ENCODE results near the gene BICC1. TPM values are rescaled to one million over a fixed set of nuclear protein-coding genes. Genes with fewer than 3 reads are reported as not detected.

Gene BICC1
- total and polyA plus RNA-seq, 2 of the 4 experiments (the other 2 are of a cell fraction): 5.7 to 42.5 TPM

DNA sequence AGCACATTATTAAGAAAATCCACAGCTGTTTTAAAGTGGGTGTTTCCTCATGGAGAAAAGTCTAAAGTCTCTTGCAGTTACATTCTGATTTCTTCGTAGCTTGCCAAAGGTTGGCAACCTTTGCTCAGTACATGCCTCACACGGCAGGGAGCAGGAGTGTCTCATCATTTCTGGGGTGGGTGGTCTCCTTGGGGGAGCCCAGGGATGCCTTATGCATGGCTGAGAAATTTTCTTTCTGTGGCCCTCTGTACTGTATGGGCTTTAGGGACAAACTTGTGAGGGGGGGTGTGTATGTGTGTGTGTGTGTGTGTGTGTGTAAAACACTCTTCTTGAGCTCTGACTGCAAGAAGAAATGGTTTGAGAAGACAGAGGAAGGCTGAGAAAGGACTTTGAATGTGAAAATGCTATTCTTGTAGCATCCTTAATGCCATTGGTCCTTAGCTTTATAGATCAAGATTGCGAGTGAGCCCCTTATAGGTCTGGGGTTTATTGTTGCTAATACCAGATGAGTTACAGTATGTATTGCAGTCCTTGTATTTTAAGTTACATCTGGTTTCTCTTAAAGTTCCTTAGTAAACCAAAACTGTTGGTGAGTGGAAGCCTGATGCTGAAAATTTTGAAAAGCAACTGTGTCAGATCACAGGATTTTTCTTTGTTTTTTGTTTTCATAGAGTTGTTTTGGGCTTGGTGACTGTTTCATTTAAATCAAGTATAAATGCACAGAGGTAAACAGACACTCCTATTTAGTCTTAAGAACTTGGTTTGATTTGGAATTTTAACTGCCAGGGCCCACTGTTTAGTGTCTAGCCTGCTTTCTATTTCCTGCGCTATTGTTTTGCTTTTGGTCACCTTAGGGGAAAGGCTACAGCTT lies 242.0 kb downstream of the BICC1 start:
- peaks cover 10 to 11% of the 10 kb centered on the region in 2 experiments; a peak in 3 of 4 replicates for H3K79me1 ChIP-seq (ENCODE audit: low read depth in 1 of 2, low read length in 2 of 2)
- no peak overlapping the region for H4K8ac ChIP-seq (ENCODE audit: low read depth in 2 of 2, low read length in 2 of 2)
- H2BK5ac ChIP-seq (ENCODE audit: low read depth, low read length, poor library complexity, severe bottlenecking): peak overlapping the region; percentile 6
- TF ChIP-seq CHD1 (IDR thresholded peaks at IDR 0.05; ENCODE audit: low read depth, low read length): no peak
- no TSS peak for BruUV-seq (replicated peaks)
- no peak overlapping the region for H2BK15ac ChIP-seq (ENCODE audit: low read depth, low read length)
- H3K18ac ChIP-seq (ENCODE audit: low read depth, low read length): peak overlapping the region; percentile 34; the same call in 1 of the 2 replicates
- no peaks in the 10 kb centered on the region for H3K27me3 ChIP-seq (ENCODE audit: control insufficient read depth, insufficient read depth, low read length)
- dilution Hi-C loops (cut with HindIII; ENCODE audit: low sequenced_read_pairs, unreplicated experiment) (no loop called here), in situ Hi-C loops (cut with MboI; ENCODE audit: low sequenced_read_pairs) (no loop called here), intact Hi-C loops (cut with micrococcal nuclease) (loop anchor here (5.0 kb wide), 1 partner anchor 107 kb away; no protein-coding TSS in a partner anchor)
- DNase-seq: no peak
- no peak overlapping the region for H4K5ac ChIP-seq (ENCODE audit: low read depth, low read length)
- H3K4me3 ChIP-seq (ENCODE audit: insufficient read depth, low read depth, low read length): no peak overlapping the region
- peak overlapping the region; percentile 17; the same call in 1 of the 2 replicates for H2BK20ac ChIP-seq (ENCODE audit: low read depth, low read length)
- H3K27ac ChIP-seq (ENCODE audit: insufficient read depth, low read length): peak overlapping the region; percentile 56; the same call in 1 of the 2 replicates
- no peak; the same call in 1 of the 2 replicates for ATAC-seq (ENCODE audit: low read depth)
- H3K9me1 ChIP-seq (ENCODE audit: insufficient read depth, low read length): peaks cover 4% of the 10 kb centered on the region
- H4K20me1 ChIP-seq (ENCODE audit: insufficient read depth, low read length): 0 out of 2 replicates have a peak, but pooled peaks cover 3% of the 10 kb centered on the region
- POLR2A ChIA-PET (ENCODE audit: unreplicated experiment): no interaction called here
- H2AFZ ChIP-seq (replicated peaks; ENCODE audit: low read length, poor library complexity): no peak overlapping the region
- H3K9me3 ChIP-seq (ENCODE audit: control insufficient read depth, insufficient read depth, low read length): no peaks in the 10 kb centered on the region
- H2AK5ac ChIP-seq (ENCODE audit: low read depth, low read length): 0 out of 2 replicates have a peak overlapping the region, but pooled peaks have one; percentile 44
- WGBS, 2 experiments (ENCODE audit: extremely low coverage in 2 of 2, insufficient read length in 1 of 2): 83% methylated on average over 1 of the region's 4 CpGs; no CpG with 5 or more reads in 1 of the 2 experiments
- peaks cover 16% of the 10 kb centered on the region for H3K4me1 ChIP-seq (ENCODE audit: control insufficient read depth, insufficient read depth, low read length)
- H3K56ac ChIP-seq (ENCODE audit: extremely low read depth, insufficient read depth, low read length): no peak overlapping the region
- no peak overlapping the region for H4K91ac ChIP-seq (ENCODE audit: insufficient read depth, low read depth, low read length)
- 0 out of 2 replicates have a peak overlapping the region, but pooled peaks have one; percentile 11 for H3K4ac ChIP-seq (ENCODE audit: low read depth, low read length)
- H2AK9ac ChIP-seq (replicated peaks; ENCODE audit: low read depth, low read length, poor library complexity): no peak overlapping the region
- H3K4me2 ChIP-seq (ENCODE audit: low read depth, low read length): peak overlapping the region; percentile 46
- H3K23ac ChIP-seq (ENCODE audit: low read depth, low read length): peak overlapping the region; percentile 32
- no peaks in the 10 kb centered on the region for H3K36me3 ChIP-seq (ENCODE audit: control insufficient read depth, insufficient read depth, low read length)
- peak overlapping the region; percentile 4; the same call in 1 of the 2 replicates for H3K9ac ChIP-seq (ENCODE audit: low read depth, low read length)
- peak overlapping the region; percentile 20; the same call in 1 of the 2 replicates for H2BK120ac ChIP-seq (ENCODE audit: low read depth, low read length)
- CTCF ChIA-PET: no interaction called here
- H3K14ac ChIP-seq (replicated peaks; ENCODE audit: low read depth, low read length): no peak overlapping the region

Measured in IMR-90 (cell line).